ENCODE measurements around the gene BCAS3. TPM values are rescaled to one million over a fixed set of nuclear protein-coding genes. Genes with fewer than 3 reads are reported as not detected.

The BCAS3 gene
- total RNA-seq, 1 experiment from 2014 or later: 26.3 TPM

- no peak for ATAC-seq
- Histone ChIP-seq H3K27ac (ENCODE audit: low read depth, low read length) (no peak overlapping the region), H2AFZ (ENCODE audit: low read depth, low read length, poor library complexity, severe bottlenecking) (no peak overlapping the region), H3K36me3 (ENCODE audit: control insufficient read depth in 1 of 2, insufficient read depth in 2 of 2, low read length in 2 of 2) (no peaks in the 10 kb centered on the region), H3K9me3 (ENCODE audit: control insufficient read depth in 1 of 2, insufficient read depth in 1 of 2, low read depth in 1 of 2, low read length in 2 of 2) (no peaks in the 10 kb centered on the region), H3K27me3 (ENCODE audit: insufficient read depth, low read length) (no peaks in the 10 kb centered on the region), H3K4me3 (replicated peaks in 1 of 2; ENCODE audit: low read depth in 1 of 2, low read length in 2 of 2) (no peak overlapping the region), H3K4me1 (ENCODE audit: control insufficient read depth in 1 of 2, insufficient read depth in 2 of 2, low read length in 2 of 2) (no peaks in the 10 kb centered on the region), H3K9me2 (ENCODE audit: insufficient read depth) (no peaks in the 10 kb centered on the region), H3K79me2 (ENCODE audit: insufficient read depth, low read length) (no peaks in the 10 kb centered on the region), H3K9ac (ENCODE audit: low read length) (no peak overlapping the region), H4K20me1 (ENCODE audit: insufficient read depth) (no peaks in the 10 kb centered on the region), H3K4me2 (ENCODE audit: low read length) (no peak overlapping the region)
- CTCF ChIA-PET: no interaction called here
- RAD21 ChIA-PET (ENCODE audit: low non-redundant PET in 1 of 2, low total read pairs in 2 of 2, uncharacterized antibody in 2 of 2, unreplicated experiment in 2 of 2): no interaction called here
- intact Hi-C loops (cut with micrococcal nuclease): no loop called here
- POLR2A ChIA-PET: no interaction called here
- no TSS peak for BruUV-seq (replicated peaks)
- no peak for TF ChIP-seq EZH2 (IDR thresholded peaks at IDR 0.05)
- no peak for TF ChIP-seq POLR2A (IDR thresholded peaks at IDR 0.05; ENCODE audit: borderline replicate concordance, extremely low read depth, insufficient read depth, insufficient read length)
- no peak for TF ChIP-seq CTCF (IDR thresholded peaks at IDR 0.05 in 2 of 3, conservative IDR thresholded peaks at IDR 0.05 in 1 of 3; ENCODE audit: borderline replicate concordance in 1 of 3, insufficient read depth in 1 of 3, low read depth in 2 of 3, low read length in 2 of 3)
- TF ChIP-seq RAD21 (IDR thresholded peaks at IDR 0.05; ENCODE audit: low read depth): no peak
- no peak for TF ChIP-seq EGR1 (IDR thresholded peaks at IDR 0.05; ENCODE audit: low read depth)
- no peak for TF ChIP-seq SP1 (IDR thresholded peaks at IDR 0.05; ENCODE audit: low read depth)
- no peak for TF ChIP-seq JUND (IDR thresholded peaks at IDR 0.05)
- no peak for TF ChIP-seq TCF7L2 (IDR thresholded peaks at IDR 0.05; ENCODE audit: borderline replicate concordance, extremely low read depth, insufficient read depth, insufficient read length)
- TF ChIP-seq ELF1 (IDR thresholded peaks at IDR 0.05; ENCODE audit: borderline replicate concordance, low read depth): no peak
- TF ChIP-seq CBX3 (IDR thresholded peaks at IDR 0.05; ENCODE audit: low read depth): no peak
- no peak for TF ChIP-seq YY1 (IDR thresholded peaks at IDR 0.05; ENCODE audit: extremely low read depth, insufficient replicate concordance, low read depth, low read length)
- TF ChIP-seq ZFX (IDR thresholded peaks at IDR 0.05): no peak
- TF ChIP-seq ZNF274 (IDR thresholded peaks at IDR 0.05; ENCODE audit: low read depth, low read length): no peak
- TF ChIP-seq ZBTB33 (IDR thresholded peaks at IDR 0.05; ENCODE audit: extremely low read depth, insufficient replicate concordance, low read length): no peak
- TF ChIP-seq CEBPB (IDR thresholded peaks at IDR 0.05; ENCODE audit: low read depth): no peak
- no peak for TF ChIP-seq MAX (IDR thresholded peaks at IDR 0.05)
- TF ChIP-seq EZH2phosphoT487 (IDR thresholded peaks at IDR 0.05; ENCODE audit: borderline replicate concordance): no peak
- TF ChIP-seq POLR2AphosphoS5 (IDR thresholded peaks at IDR 0.05; ENCODE audit: low read depth, low read length): no peak
- no peak for TF ChIP-seq SIN3A (IDR thresholded peaks at IDR 0.05; ENCODE audit: low read depth)
- no peak for DNase-seq (ENCODE audit: low read depth, low spot score)
These were observed 480.7 kb downstream of the BCAS3 start for GRCh38 chr17:61158376-61158775.

All from HCT116 (cell line).